K562 (cell line): ENCODE measurements around the gene MYO1B. TPM values are rescaled to one million over a fixed set of nuclear protein-coding genes. Genes with fewer than 3 reads are reported as not detected.

Source experiments
- ATAC-seq: fragments of 200-7000 bp; cut with Tn5 transposase; 3 replicates; pipeline ENCODE4 v1.9.1; 2020; ENCODE audit warnings: moderate library complexity
- BruUV-seq: library from RNA; stranded (reverse); fragments of 400-500 nt; replicated peaks from 2 replicates; lab custom pipeline; 2021; lab: Mats Ljungman, UMichigan
- CTCF ChIA-PET: fragments of 300-600 bp; formaldehyde crosslinking; extraction: SDS; loops from one replicate; lab custom pipeline; 2021; ENCODE audit warnings: low intra/inter-chr PET ratio; lab: Yijun Ruan, JAX
- POLR2A ChIA-PET: fragments of 300-600, 350-650 bp; sonication (Branson Sonifier 250); formaldehyde crosslinking; extraction: SDS; loops from one replicate; lab custom pipeline; 2021; ENCODE audit warnings: antibody characterized with exemption, inconsistent platforms; lab: Yijun Ruan, JAX
- DNase-seq, 4 experiments: peaks; one replicate each; pipeline versions ENCODE4 v3.0.0 to v3.0.0-alpha.2; 2011 to 2018; ENCODE audit warnings: low spot score in 3 of 4, mixed read lengths in 3 of 4; ENCODE audit errors: extremely low read depth in 1 of 4
- FAIRE-seq: peaks from 2 replicates; lab custom pipeline; 2011; peaks lifted over from hg19 to GRCh38; lab: Jason Lieb, UNC
- H2AFZ ChIP-seq: 2 replicates; pipeline ENCODE4 v1.6.0; 2011; ENCODE audit warnings: low read depth, low read length, control low read depth, inconsistent platforms
- H3K27ac ChIP-seq: fragments of 200-600 bp; 3 replicates; pipeline ENCODE4 v1.8.0; 2011; ENCODE audit warnings: low read depth, mild to moderate bottlenecking, control low read depth, inconsistent platforms, low read length, moderate library complexity, mixed read lengths; ENCODE audit errors: extremely low read depth
- H3K27me3 ChIP-seq, 2 experiments: fragments of 300-600 bp in 1 of 2; 2 replicates in 1 of 2; 3 replicates in 1 of 2; pipeline versions ENCODE4 v1.6.0 to v1.8.0; 2011; ENCODE audit warnings: inconsistent platforms in 2 of 2, low read length in 2 of 2, mild to moderate bottlenecking in 1 of 2, mixed read lengths in 1 of 2, moderate library complexity in 1 of 2; ENCODE audit not compliant: control insufficient read depth in 2 of 2, insufficient read depth in 2 of 2
- H3K36me3 ChIP-seq: fragments of 300-600 bp; 3 replicates; pipeline ENCODE4 v1.8.0; 2011; ENCODE audit warnings: mild to moderate bottlenecking, low read length, inconsistent platforms; ENCODE audit not compliant: control insufficient read depth, insufficient read depth
- H3K4me1 ChIP-seq, 2 experiments: fragments of 200-600 bp in 1 of 2; replicated peaks in 1 of 2; 2 replicates in 1 of 2; 3 replicates in 1 of 2; pipeline versions ENCODE4 v1.5.1 to v1.8.0; 2011; ENCODE audit warnings: inconsistent platforms in 2 of 2, low read length in 2 of 2, mild to moderate bottlenecking in 1 of 2, mixed read lengths in 1 of 2, moderate library complexity in 1 of 2; ENCODE audit not compliant: control insufficient read depth in 2 of 2, insufficient read depth in 2 of 2
- H3K4me2 ChIP-seq: 2 replicates; pipeline ENCODE4 v1.6.1; 2011; ENCODE audit warnings: low read length, control low read depth, inconsistent platforms, mixed read lengths; ENCODE audit not compliant: insufficient read depth
- H3K4me3 ChIP-seq: fragments of 200-600 bp; sonication (generic), shearing (Covaris generic); 2 replicates; pipeline ENCODE4 v1.5.1; 2016; ENCODE audit warnings: control low read depth, inconsistent platforms
- H3K79me2 ChIP-seq: fragments of 200-600 bp; 3 replicates; pipeline ENCODE4 v1.8.0; 2011; ENCODE audit warnings: low read length, inconsistent platforms; ENCODE audit not compliant: control insufficient read depth, insufficient read depth
- H3K9ac ChIP-seq, 2 experiments: 2 replicates each; pipeline versions ENCODE4 v1.6.0 to v1.6.1; 2011; ENCODE audit warnings: low read depth in 2 of 2, low read length in 2 of 2, control low read depth in 1 of 2, inconsistent platforms in 1 of 2, mild to moderate bottlenecking in 1 of 2, mixed read lengths in 1 of 2; ENCODE audit not compliant: insufficient read depth in 1 of 2
- H3K9me1 ChIP-seq: one replicate; pipeline ENCODE4 v1.6.0; 2011; ENCODE audit warnings: inconsistent platforms, mild to moderate bottlenecking, low read length, moderate library complexity; ENCODE audit not compliant: control insufficient read depth, insufficient read depth
- H3K9me3 ChIP-seq: replicated peaks from 2 replicates; pipeline ENCODE4 v1.5.1; 2011; ENCODE audit warnings: low read depth, low read length, inconsistent platforms; ENCODE audit not compliant: control insufficient read depth, insufficient read depth
- H4K20me1 ChIP-seq: replicated peaks from 2 replicates; pipeline ENCODE4 v1.6.1; 2011; ENCODE audit warnings: low read length, inconsistent platforms, mixed read lengths; ENCODE audit not compliant: control insufficient read depth, insufficient read depth
- ARID3B ChIP-seq: fragments of 250-450 bp; sonication (Bioruptor Pico); IDR thresholded peaks from 2 replicates; pipeline ENCODE4 v1.4.0; 2020; ENCODE audit warnings: borderline replicate concordance
- CHAMP1 ChIP-seq: fragments of 450-650 bp; IDR thresholded peaks from 2 replicates; pipeline ENCODE4 v1.6.1; 2016; ENCODE audit warnings: mild to moderate bottlenecking
- DACH1 ChIP-seq: fragments of 450-650 bp; IDR thresholded peaks from 2 replicates; pipeline ENCODE4 v1.6.1; 2018; ENCODE audit not compliant: partially characterized antibody
- ELK1 ChIP-seq: sonication (generic); formaldehyde crosslinking; IDR thresholded peaks from 2 replicates; pipeline ENCODE4 v1.8.1; 2022; ENCODE audit warnings: missing genetic modification reagents
- HEY1 ChIP-seq: fragments of 250-450 bp; sonication (Bioruptor Pico); IDR thresholded peaks from 2 replicates; pipeline ENCODE4 v1.5.0; 2020; ENCODE audit warnings: mild to moderate bottlenecking, moderate library complexity, borderline replicate concordance
- RBM39 ChIP-seq: fragments of 200-400 bp; formaldehyde crosslinking; optimal IDR thresholded peaks from 2 replicates; pipeline ENCODE3; 2018; ENCODE audit warnings: low read depth, low read length
- SMARCA4 ChIP-seq: fragments of 450-650 bp; IDR thresholded peaks from 2 replicates; pipeline ENCODE4 v1.6.1; 2016
- ZFX ChIP-seq: sonication (generic); formaldehyde crosslinking; IDR thresholded peaks from 2 replicates; pipeline ENCODE4 v1.8.0; 2022; ENCODE audit warnings: mild to moderate bottlenecking, missing genetic modification reagents, moderate library complexity
- ZNF639 ChIP-seq, 2 experiments: fragments of 200-800 bp in 1 of 2; sonication (Bioruptor generic) in 1 of 2; sonication (generic) in 1 of 2; formaldehyde crosslinking in 1 of 2; IDR thresholded peaks in 1 of 2; conservative IDR thresholded peaks in 1 of 2; 2 replicates each; pipeline versions ENCODE4 v1.5.0 to v1.6.1; 2016 to 2020; ENCODE audit warnings: missing compliant biosample characterization in 1 of 2, missing genetic modification characterization in 1 of 2, missing genetic modification reagents in 1 of 2
- WGBS: fragments of 100-300 bp; shearing (Covaris generic); methylation state at CpG from one replicate; pipeline ENCODE4 v1.1.6; 2016; ENCODE audit warnings: low coverage, mixed read lengths; ENCODE audit not compliant: insufficient coverage; ENCODE audit errors: missing lambda C conversion rate; 5-methylcytosine and 5-hydroxymethylcytosine counted together
- in situ Hi-C: fragments of 300-500 bp; cut with MboI; formaldehyde crosslinking; loops from 4 replicates; pipeline ENCODE4 v1.15.0; 2018; ENCODE audit warnings: inconsistent platforms, mixed read lengths
- intact Hi-C: fragments of 100-400 bp; cut with micrococcal nuclease; formaldehyde crosslinking; loops from 2 replicates; pipeline ENCODE4 v1.14.2; 2022
- polyA plus RNA-seq, 8 experiments: library from polyadenylated mRNA; depleted of rRNA in 4 of 8; stranded (reverse) in 5 of 8; unstranded in 3 of 8; fragments of >200 nt; fragmentation: Nextera tagmentation in 2 of 8; fragmentation: Illumina TruSeq in 1 of 8; extraction: Ambion mirVana in 2 of 8; extraction: Trizol in 1 of 8; gene quantifications; 2 replicates each; pipeline versions ENCODE4 v1.2.1 to v1.2.3, GENCODE V29; 2011 to 2014; ENCODE audit warnings: inconsistent platforms in 1 of 8, missing spikeins in 1 of 8
- total RNA-seq, 7 experiments: library from RNA; depleted of rRNA in 6 of 7; stranded (reverse); fragments of >200 nt in 6 of 7; fragmentation: Illumina TruSeq in 2 of 7; extraction: Trizol in 2 of 7; gene quantifications; 2 replicates each; pipeline versions ENCODE4 v1.2.1 to v1.2.3, GENCODE V29; 2011 to 2021; ENCODE audit warnings: low replicate concordance in 1 of 7

MYO1B gene
- total and polyA plus RNA-seq, 9 of the 15 experiments (the other 6 are each of a cell fraction or from before 2014, with no cell fraction given) = 0.04 to 0.33 (median 0.20) TPM; not detected in 5

GRCh38 chr2:191228333-191228732 lies 16.9 kb upstream of the MYO1B start:
- H2AFZ ChIP-seq = no peak overlapping the region
- POLR2A ChIA-PET = no interaction called here
- H4K20me1 ChIP-seq = no peaks in the 10 kb centered on the region
- TF ChIP-seq ZNF639 (CRISPR knock-in tag; conservative IDR thresholded peaks at IDR 0.05 in 1 of 2, IDR thresholded peaks at IDR 0.05 in 1 of 2) = no peak
- no peak for TF ChIP-seq SMARCA4
- no peak overlapping the region for H3K9ac ChIP-seq
- no peaks in the 10 kb centered on the region for H3K36me3 ChIP-seq
- no peak overlapping the region for H3K4me3 ChIP-seq
- intact Hi-C loops (no loop called here), in situ Hi-C loops (no loop called here)
- H3K79me2 ChIP-seq = no peaks in the 10 kb centered on the region
- ATAC-seq (no peak), DNase-seq (no peak), FAIRE-seq (no peak)
- WGBS = 0% methylated on average over 2 of the region's 2 CpGs
- no TSS peak for BruUV-seq
- H3K9me3 ChIP-seq = no peaks in the 10 kb centered on the region
- H3K27ac ChIP-seq = no peak overlapping the region
- H3K27me3 ChIP-seq = no peaks in the 10 kb centered on the region
- no peak overlapping the region for H3K4me2 ChIP-seq
- CTCF ChIA-PET = no interaction called here
- H3K4me1 ChIP-seq = no peaks in the 10 kb centered on the region
- H3K9me1 ChIP-seq = no peaks in the 10 kb centered on the region

GRCh38 chr2:191228861-191229260 lies 16.3 kb upstream of the MYO1B start:
- no peaks in the 10 kb centered on the region for H3K27me3 ChIP-seq
- H4K20me1 ChIP-seq = no peaks in the 10 kb centered on the region
- no peaks in the 10 kb centered on the region for H3K79me2 ChIP-seq
- DNase-seq = no peak
- H3K4me1 ChIP-seq = no peaks in the 10 kb centered on the region
- WGBS = 0% methylated on average over 6 of the region's 6 CpGs
- no peak overlapping the region for H3K4me2 ChIP-seq
- H3K4me3 ChIP-seq = no peak overlapping the region
- ChIA-PET CTCF (no interaction called here), POLR2A (no interaction called here)
- intact Hi-C loops (no loop called here), in situ Hi-C loops (no loop called here)
- no peak overlapping the region for H2AFZ ChIP-seq
- no peak overlapping the region for H3K9ac ChIP-seq
- H3K36me3 ChIP-seq = no peaks in the 10 kb centered on the region
- ATAC-seq = no peak
- no TSS peak for BruUV-seq
- no peak for FAIRE-seq
- H3K9me3 ChIP-seq = no peaks in the 10 kb centered on the region
- no peaks in the 10 kb centered on the region for H3K9me1 ChIP-seq
- H3K27ac ChIP-seq = no peak overlapping the region
- TF ChIP-seq ARID3B (CRISPR knock-in tag) = no peak
- no peak for TF ChIP-seq ZFX (CRISPR knock-in tag)
- no peak for TF ChIP-seq CHAMP1
- TF ChIP-seq DACH1 = no peak
- no peak for TF ChIP-seq RBM39
- no peak for TF ChIP-seq HEY1 (CRISPR knock-in tag)
- TF ChIP-seq ELK1 (CRISPR knock-in tag) = no peak
